RCC 7860 (cell line): ENCODE results near the gene ANXA5.
A peak's percentile ranks its signal among the peaks of the same experiment; 100 is the strongest.
"Not testable (repeated sequence)": the region's sequence is repeated elsewhere in the genome, so short reads cannot be mapped to it uniquely, and the experiment has no call there.

Experiments
- DNase-seq: peaks from one replicate; pipeline ENCODE4 v3.0.0-alpha.2; 2015; ENCODE audit warnings: low spot score
- FAIRE-seq: peaks from 2 replicates; lab custom pipeline; 2012; peaks lifted over from hg19 to GRCh38; lab: Jason Lieb, UNC

Gene ANXA5

GRCh38 chr4:121679951-121680350 lies 16.8 kb downstream of the ANXA5 start:
- FAIRE-seq = no peak
- no peak for DNase-seq

DNA sequence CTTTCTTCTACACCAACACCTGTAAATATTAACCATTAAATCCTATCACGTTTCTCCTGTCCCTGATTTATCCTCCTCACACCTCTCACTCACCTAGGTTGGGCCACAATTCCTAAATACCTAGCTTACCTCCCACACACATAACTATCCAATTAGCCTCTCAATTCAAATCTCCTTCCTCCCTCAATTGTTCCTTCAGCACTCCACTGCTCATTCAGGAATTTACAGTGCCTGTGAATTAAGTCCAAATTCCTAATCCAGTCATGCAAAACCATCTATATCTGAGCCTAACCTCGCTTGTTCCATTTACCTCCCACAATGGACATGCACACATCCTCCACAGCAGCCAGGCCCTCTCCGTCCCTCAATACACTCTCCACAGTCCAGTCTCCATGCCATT lies 17.5 kb downstream of the ANXA5 start:
- peak; percentile 30 for DNase-seq
- peak; percentile 10 for FAIRE-seq

- FAIRE-seq (no peak), DNase-seq (no peak)
Observed at GRCh38 chr4:121677524-121677923, 19.3 kb downstream of the ANXA5 start.

DNA sequence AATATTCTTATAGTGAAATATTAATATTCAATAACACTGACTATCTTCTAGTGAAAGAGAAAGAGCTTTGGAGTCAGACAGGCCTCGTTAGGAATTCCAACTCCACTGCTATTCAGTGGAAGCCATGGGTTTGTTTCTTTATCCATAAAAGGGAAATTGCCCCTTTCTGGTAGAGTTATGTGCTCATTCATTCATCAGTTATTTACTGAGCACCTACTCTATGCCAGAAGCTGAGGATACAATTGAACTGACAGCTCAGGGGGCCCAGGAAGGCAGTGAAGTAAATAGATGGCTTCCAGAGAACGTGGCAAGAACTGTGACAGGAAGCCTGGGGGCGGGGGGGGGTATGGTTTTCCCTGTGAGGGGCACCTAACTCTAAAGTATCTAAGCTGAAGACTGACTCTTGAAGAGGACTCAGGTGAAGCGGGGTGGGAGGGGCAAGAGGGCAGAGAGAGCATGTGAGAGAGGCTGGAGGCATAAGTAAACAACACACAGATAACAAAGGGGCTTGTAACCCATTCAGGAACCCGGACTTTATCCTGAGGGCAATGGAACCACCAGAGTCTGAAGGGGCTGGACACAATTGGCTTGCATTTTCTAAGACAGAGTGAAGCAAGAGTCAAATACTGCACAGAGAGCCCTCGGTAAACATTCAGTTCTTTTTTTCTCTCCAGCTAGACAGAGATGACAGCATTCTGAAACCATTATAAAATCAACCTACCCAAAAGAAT lies 20.3 kb downstream of the ANXA5 start:
- DNase-seq = no peak
- no peak for FAIRE-seq

DNA sequence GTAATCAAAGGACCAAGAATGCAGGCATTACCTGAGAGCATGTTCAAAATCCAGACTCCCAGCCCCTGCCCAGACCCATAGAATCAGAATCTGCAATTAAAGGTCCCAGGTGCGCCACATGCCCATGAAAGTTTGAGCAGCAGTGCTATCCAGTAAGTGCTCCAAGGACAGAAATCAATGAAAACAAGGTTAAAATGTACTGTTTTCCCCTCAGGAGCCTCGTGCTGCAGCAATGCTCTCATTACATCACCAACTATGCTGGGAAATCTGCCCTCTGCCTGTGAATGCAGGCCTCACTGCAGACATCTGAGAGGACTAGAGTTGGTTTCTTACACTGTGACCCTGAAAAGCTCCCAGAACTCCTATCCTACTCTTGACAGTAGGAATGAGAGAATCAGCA lies 21.1 kb downstream of the ANXA5 start:
- FAIRE-seq (no peak), DNase-seq (no peak)

DNA sequence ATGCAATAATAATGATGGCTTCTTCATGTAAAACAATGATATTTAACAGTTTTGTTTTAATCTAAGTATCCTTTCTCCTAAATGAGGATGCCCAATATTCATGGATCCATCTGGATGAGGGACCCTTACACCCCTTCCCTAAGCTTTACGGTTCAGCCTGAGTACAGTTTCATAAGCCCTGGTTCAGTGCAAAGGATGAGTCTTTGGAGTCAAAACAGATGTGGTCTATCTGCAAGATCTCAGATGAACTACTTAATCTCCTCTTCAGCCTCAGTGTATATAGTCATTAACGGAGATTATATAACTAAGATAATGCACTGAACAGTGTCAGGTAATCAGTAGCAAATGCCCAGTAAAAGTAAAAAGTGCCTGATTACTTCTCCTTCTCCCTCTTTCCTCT lies 22.1 kb downstream of the ANXA5 start:
- no peak for DNase-seq

DNA sequence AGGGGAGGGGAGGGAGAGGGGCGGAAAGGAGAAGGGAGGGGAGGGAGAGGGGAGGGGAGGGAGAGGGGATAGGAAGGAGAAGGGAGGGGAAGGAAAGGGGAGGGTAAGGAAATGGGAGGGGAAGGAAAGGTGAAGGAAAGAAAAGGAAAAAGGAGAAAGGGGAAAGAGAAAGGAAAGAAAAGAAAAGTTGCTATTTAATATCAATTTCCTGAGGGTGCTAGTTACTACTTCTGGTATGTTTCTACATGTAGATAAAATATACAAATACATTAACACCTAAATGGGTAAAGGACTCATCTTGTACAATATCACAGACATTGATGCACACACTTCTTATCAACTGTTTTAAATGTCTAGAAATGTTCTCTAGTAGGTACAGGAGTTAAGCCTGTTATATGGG lies 22.6 kb downstream of the ANXA5 start:
- FAIRE-seq (no peak), DNase-seq (no peak)

More for the DNA sequence above, 22.1 kb downstream of the ANXA5 start:
- FAIRE-seq = no peak

GRCh38 chr4:121669163-121669550 lies 27.6 kb downstream of the ANXA5 start:
- peak; percentile 18 for FAIRE-seq
- peak; percentile 5 for DNase-seq

GRCh38 chr4:121668368-121669162 lies 28.2 kb downstream of the ANXA5 start:
- DNase-seq = peak; percentile 98
- peak; percentile 98 for FAIRE-seq

DNA sequence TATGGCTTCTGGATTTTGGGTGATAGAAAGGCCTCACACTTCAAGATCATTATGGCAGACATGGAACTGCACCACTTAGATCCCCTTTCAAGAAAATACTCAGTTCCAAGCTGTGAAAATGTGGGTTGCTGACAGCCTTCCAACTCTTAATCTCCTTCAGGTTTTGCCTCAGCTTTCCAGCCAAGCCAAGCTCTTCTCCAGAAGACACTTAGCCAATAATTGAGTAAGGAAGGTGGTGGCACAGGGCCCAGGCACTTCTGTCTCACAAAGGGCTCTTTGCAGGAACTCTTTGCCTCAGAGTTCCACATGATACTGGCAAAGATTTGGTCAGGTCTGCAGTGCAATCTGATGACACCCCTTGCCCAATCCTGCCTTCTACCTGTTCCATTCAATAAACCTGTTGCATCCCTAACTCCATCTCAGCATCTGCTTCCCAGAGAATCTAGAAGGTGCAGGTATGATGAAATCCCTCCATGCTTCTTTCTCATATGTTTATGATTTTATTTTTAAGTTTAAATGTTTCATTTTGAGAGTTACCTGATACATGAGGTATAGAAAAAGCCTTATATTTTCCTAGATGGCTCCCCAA lies 30.6 kb downstream of the ANXA5 start:
- no peak for FAIRE-seq

GRCh38 chr4:121665371-121665770 lies 31.4 kb downstream of the ANXA5 start:
- no peak for DNase-seq
- no peak for FAIRE-seq

More for the DNA sequence above, 30.6 kb downstream of the ANXA5 start:
- DNase-seq = no peak

GRCh38 chr4:121662225-121662624 lies 34.6 kb downstream of the ANXA5 start:
- DNase-seq (no peak), FAIRE-seq (no peak)

- FAIRE-seq, DNase-seq: not testable (repeated sequence)
Observed at GRCh38 chr4:121660175-121660933, 36.4 kb downstream of the ANXA5 start.

DNA sequence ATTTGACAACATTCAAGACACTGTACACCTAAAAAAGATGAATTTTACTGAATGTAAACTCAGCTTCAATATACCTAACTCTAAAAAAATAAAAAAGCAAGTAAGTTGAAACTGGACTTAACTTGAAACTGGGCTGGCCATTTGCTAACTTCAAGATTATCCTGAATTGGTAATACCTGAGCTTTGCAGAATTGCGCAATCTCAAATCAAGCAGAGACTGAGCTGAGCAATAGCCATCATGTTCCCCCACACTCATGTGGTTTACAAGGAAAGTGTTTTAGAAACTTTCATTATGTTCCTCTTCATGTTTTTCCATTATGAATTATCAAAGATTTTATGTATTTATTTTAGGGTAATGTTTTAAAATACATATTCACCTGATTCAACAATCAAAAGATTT lies 38.7 kb downstream of the ANXA5 start:
- DNase-seq (no peak), FAIRE-seq (no peak)

DNA sequence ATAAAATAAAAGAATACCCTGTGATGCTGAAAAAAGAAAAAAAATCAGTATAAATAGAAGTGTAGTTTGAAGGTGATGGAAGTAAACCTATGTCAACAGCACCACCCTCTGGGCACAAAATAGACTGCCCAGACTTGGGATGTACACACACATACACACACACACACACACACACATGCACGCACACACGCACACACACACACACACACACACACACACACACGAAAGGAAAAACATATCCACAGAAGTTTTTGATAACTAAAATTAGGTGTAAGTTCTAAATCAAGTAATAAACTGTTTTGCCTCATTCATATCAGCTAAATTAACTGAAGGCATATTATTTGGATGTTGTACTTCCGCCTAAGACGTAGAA lies 40.5 kb downstream of the ANXA5 start:
- FAIRE-seq (no peak), DNase-seq (peak; percentile 25)

DNA sequence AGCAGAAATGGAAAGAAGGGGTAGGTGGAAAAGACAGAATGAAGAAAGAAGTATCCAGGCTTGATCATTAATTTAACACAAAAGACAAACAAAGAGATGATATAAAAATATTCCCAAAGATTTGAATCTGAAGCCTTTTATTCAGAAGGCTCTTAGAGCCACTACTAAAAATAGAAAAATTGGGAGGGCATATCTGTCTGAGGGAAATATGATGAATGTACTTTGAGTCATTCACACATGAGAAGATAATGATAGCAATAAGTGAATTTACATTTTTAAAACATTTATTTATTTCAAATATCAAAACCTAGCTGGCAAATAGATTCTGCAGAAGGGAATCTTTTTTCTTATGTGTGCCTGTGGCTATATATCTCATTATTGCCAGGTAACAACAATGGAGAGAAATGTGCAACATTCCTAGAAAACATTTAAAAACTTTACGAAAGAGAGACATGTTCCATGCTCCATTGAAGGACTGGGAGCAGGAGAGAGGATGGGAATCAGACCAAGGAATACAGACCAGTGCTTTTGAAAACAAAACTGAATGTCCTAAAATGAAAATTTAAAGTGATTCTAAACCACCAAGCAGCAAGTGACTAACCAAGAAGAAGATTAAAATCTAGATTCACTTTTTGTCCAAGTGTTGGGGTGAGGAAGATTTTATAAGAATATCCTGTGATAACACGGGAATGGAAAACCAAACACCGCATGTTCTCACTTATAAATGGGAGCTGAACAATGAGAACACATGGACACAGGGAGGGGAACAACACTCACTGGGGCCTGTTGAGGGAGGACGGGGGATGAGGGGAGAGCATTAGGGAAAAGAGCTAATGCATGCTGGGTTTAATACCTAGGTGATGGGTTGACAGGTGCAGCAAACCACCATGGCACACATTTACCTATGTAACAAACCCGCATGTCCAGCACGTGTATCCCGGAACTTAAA lies 41.2 kb downstream of the ANXA5 start:
- no peak for FAIRE-seq
- no peak for DNase-seq

GRCh38 chr4:121654738-121655137 lies 42.0 kb downstream of the ANXA5 start:
- no peak for DNase-seq
- FAIRE-seq = no peak

DNA sequence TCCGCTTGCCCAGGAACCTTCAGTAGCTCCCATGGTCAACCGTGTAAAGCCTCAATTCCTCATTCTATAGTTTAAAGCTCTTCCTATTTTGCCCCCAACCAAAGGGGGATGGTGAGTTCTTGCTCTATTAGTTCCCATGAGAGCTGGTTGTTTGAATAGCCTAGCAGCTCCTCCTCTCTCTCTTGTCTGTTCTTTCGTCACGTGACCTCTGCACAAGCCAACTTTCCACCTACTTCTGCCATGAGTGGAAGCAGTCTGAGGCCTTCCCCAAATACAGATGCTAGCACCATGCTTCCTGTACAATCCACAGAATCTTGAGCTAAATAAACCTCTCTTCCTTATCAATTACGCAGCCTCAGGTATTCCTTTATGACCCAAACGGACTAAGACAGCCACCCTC lies 42.8 kb downstream of the ANXA5 start:
- DNase-seq = no peak
- no peak for FAIRE-seq

DNA sequence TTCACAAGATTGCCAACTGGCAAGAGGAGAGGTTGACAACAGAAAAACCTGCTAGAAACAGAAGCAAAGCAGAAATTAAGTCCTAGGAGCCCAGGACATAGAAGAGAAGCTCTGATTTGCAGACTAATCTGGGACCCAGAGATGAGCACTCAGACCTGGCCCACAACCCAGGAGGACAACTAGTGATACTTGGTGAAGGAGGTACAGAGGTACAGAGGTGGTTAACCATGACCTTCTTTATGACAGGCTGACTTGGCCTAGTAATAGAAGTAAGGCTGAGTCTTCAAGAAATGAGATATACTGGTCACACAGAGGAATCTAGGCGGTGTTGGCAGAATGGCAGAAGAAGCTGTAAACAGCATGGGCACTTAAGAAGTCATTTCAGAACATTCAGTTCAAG lies 43.6 kb downstream of the ANXA5 start:
- DNase-seq (no peak), FAIRE-seq (no peak)

- no peak for DNase-seq
- FAIRE-seq = no peak
Observed at GRCh38 chr4:121651597-121651996, 45.2 kb downstream of the ANXA5 start.
